ENCODE measurements around the gene CBARP.

DNA sequence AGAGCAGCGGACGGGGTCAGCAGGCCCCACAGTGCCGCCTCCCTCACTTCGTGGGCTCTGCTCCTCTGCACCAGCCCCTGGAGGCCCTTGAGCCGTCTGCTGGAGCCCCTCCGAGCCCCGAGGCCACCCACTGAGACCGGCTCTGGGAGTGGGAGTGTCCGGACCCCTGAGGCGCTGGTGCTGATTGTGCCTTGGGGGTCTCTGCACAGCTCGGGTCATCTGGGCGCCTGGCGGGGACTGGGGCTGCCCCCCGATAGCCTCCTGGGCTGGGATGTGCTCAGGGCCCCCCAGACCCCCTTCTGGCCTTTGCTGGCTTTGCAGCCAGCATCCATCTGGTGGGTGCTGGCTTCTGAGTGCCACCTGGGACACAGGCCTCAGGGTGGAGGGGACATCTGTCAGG, 15.4 kb downstream of the CBARP start:
- TF ChIP-seq POLR2A (IDR thresholded peaks at IDR 0.05) (no peak), POLR2AphosphoS5 (IDR thresholded peaks at IDR 0.05) (no peak)
- TF ChIP-seq, protein P1, sequence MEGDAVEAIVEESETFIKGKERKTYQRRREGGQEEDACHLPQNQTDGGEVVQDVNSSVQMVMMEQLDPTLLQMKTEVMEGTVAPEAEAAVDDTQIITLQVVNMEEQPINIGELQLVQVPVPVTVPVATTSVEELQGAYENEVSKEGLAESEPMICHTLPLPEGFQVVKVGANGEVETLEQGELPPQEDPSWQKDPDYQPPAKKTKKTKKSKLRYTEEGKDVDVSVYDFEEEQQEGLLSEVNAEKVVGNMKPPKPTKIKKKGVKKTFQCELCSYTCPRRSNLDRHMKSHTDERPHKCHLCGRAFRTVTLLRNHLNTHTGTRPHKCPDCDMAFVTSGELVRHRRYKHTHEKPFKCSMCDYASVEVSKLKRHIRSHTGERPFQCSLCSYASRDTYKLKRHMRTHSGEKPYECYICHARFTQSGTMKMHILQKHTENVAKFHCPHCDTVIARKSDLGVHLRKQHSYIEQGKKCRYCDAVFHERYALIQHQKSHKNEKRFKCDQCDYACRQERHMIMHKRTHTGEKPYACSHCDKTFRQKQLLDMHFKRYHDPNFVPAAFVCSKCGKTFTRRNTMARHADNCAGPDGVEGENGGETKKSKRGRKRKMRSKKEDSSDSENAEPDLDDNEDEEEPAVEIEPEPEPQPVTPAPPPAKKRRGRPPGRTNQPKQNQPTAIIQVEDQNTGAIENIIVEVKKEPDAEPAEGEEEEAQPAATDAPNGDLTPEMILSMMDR (IDR thresholded peaks at IDR 0.05): no peak

All from upper lobe of left lung (tissue), 4 donors.